GM18867 (cell line): ENCODE data around the gene FRMD1.

Source experiments
- ATAC-seq: cut with Tn5 transposase; IDR thresholded peaks from one replicate; pipeline ENCODE4 v1.9.1; 2021; ENCODE audit warnings: mild to moderate bottlenecking, moderate library complexity; ENCODE audit not compliant: unreplicated experiment

Gene FRMD1

GRCh38 chr6:168113226-168113625, 34.2 kb upstream of the FRMD1 start:
- no peak for ATAC-seq

DNA sequence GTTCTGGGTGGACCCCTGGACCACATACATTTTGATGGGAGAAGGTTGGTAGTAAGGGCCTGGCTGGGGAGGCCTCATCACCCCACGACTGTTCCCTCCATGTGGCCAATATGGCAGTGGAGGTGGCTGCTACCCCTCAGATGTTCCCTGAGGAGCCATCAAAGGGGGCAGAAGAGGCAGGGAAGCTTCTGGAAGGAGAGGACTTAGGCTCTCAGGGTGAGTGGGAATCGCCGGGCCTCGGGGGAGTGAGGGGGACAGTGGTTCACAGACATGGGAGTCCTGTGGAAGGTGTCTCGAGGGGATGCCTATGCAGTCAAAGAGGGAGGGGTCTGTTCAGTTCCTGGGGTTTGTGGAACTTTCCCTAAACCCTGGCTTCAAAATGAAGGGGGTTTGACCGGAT, 32.9 kb upstream of the FRMD1 start:
- ATAC-seq, result no peak

DNA sequence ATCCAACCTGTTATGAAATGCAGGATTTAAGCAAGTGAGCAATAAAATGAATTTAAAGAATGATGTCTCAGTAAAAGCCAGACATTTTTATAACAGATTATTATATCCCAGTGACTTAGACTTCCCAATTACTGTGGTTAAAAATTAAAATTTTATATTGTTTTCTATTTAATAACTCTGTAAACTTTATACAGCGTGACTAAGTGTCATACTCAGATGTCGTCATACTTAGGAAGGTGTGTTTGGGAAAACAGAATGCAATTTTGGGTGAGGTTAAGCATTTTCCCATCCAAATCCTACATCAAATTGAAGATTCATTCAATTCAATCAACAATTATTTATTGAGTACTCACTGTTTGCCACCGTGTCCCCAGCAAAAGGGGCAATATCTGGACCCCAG, 31.4 kb upstream of the FRMD1 start:
- ATAC-seq, result no peak

GRCh38 chr6:168109171-168109570, 30.2 kb upstream of the FRMD1 start:
- no peak for ATAC-seq

DNA sequence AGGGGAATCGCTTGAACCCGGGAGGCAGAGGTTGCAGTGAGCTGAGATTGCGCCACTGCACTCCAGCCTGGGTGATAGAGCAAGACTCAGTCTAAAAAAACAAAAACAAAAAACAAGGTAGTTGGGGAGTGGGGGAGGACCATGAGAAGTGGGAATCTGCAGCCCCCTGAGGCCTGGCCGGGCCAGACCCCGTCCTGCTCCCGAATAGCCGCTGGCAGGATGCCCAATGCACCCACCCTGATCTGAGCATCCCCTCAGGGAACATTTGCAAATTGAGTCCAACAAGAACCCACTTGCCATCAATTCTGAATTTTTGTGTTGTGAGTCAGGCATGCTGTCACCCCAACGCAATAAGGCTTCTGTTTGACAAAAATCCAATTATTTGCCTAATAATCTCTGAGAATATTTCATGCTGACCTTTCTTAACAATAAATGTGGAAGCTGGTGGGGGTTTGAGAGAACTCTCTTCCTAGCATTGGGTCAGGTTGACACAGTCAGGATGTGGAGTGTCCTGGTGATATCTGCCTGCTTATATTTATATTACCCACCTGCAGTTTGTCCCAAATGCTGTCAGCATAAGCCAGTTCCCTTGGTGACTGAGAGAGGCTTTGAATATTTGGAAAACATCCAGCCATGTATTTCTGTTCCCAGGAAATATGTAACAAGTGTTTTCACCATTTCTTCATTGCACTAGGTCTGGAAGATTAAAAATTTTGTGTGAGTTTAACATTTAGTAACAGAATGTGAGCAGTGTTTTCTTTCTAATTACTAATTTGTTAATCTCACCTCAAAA, 28.4 kb upstream of the FRMD1 start:
- no peak for ATAC-seq

GRCh38 chr6:168106633-168107005, 27.6 kb upstream of the FRMD1 start:
- ATAC-seq, result no peak

DNA sequence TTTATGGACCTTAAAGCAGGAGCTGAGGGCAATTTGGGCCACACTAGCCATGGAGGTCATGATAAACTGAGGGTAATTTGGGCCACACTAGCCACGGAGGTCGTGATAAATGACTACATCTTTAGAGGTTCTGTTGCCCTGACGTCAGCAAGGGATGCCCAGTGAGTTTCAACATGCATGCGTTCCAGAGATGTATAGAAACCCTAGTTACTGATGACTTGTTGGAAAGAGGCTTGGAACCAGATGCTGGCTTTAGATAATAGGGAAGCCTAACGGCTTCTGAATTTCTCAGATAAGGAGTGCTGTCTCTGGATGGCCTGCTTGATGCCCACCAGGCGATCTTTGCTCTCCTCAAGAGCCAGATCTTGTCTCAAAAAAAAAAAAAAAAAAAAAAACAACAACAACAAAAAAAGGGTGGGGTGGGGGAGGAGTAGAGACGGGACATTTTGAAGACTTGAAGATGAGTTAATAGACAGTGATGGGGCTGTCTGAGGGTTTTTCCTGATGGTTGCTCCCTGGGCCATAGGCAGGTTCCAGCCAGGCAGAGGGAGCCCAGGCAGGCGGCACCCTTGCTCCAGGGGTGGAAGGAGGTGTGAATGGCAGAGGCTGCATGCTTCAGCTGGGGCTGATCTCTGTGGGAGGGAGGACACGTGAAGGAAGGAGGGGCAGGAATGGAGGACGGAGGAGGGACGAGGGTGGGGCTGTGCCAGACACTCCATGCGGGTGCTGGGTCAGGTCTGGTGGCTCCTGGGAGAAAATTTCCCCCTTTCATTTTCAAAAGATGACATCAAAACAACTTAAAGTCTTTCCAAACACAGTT, 27.0 kb upstream of the FRMD1 start:
- no peak for ATAC-seq

DNA sequence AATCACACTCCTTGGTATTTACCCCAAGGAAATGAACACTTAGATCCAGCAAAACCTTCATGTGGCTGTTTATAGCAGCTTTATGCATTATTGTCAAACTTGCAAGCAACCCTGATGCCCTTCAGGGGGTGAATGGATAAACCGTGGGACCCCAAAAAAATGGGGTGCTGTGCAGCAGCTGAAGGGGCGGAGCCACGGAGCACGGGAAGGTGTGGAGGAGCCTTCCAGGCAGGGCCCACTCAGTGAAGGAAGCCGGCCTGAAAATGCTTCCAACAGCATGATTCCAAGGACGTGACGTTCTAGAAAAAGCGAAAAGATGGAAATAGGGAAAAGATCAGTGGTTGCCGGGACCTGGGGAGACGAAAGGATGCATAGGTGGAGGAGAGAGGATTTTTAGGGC, 25.6 kb upstream of the FRMD1 start:
- no peak for ATAC-seq

GRCh38 chr6:168103050-168103830, 24.2 kb upstream of the FRMD1 start:
- no peak for ATAC-seq

DNA sequence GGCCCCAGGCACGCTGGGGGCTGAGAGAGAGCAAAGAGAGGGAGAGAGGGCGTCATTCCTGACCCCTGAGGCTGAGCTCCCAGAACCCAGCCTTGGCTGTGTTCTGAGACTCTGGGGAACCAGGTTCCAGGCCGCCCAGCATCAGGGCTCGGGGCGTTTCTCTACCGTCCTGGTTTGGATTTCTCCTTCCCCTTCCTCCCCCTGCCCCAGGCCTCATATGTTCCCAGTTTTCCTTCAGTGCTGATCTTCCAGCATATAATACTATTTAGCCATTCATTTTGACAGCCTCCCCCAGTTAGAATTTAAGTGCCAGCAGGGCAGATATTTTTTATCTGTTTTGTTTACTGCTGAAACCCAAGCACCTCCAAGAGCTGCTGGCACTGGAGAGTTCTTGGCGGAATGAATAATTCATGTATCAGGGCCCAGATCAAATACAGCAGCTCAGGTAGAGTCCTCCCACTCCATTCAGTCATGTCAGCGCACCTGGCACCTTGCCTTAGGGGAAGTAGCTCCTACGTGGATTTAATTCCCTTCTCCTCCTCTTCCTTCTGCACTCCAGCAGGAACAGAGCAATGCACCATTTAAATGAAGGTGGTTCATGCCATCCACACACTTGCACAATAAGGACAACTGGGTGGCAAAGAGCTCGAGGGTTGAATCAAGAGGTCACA, 23.4 kb upstream of the FRMD1 start:
- no peak for ATAC-seq

GRCh38 chr6:168101590-168102314, 22.7 kb upstream of the FRMD1 start:
- no peak for ATAC-seq

- no peak for ATAC-seq
These were observed 22.0 kb upstream of the FRMD1 start for GRCh38 chr6:168100803-168101589.

GRCh38 chr6:168100011-168100802, 21.2 kb upstream of the FRMD1 start:
- no peak for ATAC-seq

GRCh38 chr6:168099201-168100010, 20.4 kb upstream of the FRMD1 start:
- no peak for ATAC-seq

GRCh38 chr6:168098431-168098861, 19.4 kb upstream of the FRMD1 start:
- ATAC-seq, result no peak

GRCh38 chr6:168097621-168098430, 18.8 kb upstream of the FRMD1 start:
- no peak for ATAC-seq

- ATAC-seq, result no peak
These were observed 18.2 kb upstream of the FRMD1 start for GRCh38 chr6:168097221-168097620.
